ENCODE data around the gene EFHD2.
"Not testable (repeated sequence)": the region's sequence is repeated elsewhere in the genome, so short reads cannot be mapped to it uniquely, and the experiment has no call there.

Gene EFHD2

GRCh38 chr1:15409388-15410222, at the start of gene EFHD2:
EFHD2 (plus strand) TSS chr1:15409888; CDS start chr1:15409972, 84 bp downstream.
- DNase-seq = peak; percentile 56 to 73

DNA sequence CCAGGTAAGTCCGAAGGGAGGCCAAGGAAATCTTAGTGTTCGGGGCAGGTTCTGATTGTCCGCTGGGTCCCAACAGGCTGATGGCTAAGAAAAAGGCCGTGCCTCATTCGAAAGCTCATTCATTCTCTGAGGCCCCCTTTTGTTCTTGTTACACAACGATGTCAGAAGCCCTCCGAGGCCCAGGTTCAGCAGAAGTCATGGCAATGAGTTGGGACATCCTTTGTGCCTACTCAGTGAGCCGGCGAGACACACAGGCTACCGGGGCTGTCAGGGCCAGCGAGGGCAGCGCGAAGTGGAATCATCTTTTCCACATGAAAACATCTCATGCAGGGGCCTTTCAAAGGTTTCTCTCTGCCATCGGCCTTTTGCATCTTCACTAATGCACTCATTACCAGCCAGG, 49.0 kb upstream of the EFHD2 start:
- no peak for DNase-seq

GRCh38 chr1:15362096-15362736, 47.5 kb upstream of the EFHD2 start:
- no peak for DNase-seq

DNA sequence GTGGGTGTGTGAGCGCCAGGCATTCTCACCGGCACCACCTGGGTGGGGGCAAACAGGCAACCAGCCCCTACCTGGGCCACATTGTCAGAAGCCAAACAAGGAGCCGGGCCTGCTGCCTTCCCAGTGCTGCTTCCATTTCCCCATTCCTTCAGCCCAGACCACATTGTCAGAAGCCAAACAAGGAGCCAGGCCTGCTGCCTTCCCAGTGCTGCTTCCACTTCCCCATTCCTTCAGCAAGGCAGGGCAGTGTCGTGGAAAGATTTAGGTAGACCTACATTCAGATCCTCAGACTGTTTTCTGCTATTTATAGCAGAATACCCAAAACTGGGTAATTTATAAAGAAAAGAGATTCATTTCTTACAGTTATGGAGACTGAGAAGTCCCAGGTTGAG, 47.0 kb upstream of the EFHD2 start:
- DNase-seq = no peak

DNA sequence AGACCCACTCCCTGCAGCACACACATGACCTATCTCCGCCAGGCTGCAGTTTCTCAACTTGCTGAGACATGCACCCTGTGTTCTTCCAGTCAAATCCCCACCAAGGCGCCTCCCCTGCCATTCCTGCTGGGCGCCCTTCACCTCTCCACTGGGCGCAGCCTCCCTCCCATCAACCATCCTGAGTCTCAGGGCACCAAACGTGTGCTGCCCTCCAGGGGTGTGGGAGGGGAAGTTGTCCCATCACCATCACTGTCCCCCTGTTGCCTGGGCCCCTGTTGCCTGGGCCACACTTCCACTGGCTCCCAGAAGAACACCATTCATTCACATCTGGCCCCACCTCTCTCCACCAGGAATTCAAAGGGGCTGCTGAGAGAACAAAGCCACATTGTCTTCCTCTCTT, 44.9 kb upstream of the EFHD2 start:
- DNase-seq = no peak

DNA sequence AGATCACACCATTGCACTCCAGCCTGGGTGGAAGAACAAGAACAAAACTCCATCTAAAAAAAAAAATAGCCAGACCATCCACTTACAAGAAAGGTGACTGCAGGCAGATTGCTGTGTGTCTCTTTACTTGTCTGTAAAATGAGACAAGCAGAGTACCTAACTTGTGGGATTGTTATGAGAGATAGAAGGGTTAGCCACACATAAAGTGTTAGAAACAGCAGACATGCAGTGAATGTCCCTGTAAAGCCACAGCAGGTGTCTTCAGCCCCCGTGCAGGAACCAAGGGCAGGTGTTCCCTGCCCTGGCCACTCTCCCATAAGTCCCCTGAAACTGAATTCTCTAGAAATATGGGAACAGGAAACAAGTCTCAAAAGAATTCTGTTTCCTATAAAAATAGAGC, 40.8 kb upstream of the EFHD2 start:
- no peak for DNase-seq

DNA sequence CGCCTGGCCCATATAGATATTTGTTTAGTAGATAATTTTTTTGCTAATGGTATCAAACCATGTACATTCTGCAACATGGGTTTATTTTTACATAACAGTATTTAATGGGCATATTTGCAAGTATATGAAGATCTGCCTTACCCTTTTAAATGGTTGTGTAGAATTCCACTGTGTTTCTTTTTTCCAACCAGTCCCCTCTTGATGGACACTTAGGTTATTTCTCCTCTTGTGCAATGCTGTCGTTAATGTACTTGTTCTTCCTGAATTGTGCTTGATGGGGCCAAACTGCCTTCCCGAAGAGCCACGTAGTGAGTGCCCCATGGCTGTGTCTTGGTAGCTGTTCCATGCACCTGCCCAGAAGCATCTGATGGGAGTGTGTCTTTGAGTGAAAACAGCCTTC, 39.4 kb upstream of the EFHD2 start:
- no peak for DNase-seq

GRCh38 chr1:15370781-15371520, 38.7 kb upstream of the EFHD2 start:
- DNase-seq = no peak

DNA sequence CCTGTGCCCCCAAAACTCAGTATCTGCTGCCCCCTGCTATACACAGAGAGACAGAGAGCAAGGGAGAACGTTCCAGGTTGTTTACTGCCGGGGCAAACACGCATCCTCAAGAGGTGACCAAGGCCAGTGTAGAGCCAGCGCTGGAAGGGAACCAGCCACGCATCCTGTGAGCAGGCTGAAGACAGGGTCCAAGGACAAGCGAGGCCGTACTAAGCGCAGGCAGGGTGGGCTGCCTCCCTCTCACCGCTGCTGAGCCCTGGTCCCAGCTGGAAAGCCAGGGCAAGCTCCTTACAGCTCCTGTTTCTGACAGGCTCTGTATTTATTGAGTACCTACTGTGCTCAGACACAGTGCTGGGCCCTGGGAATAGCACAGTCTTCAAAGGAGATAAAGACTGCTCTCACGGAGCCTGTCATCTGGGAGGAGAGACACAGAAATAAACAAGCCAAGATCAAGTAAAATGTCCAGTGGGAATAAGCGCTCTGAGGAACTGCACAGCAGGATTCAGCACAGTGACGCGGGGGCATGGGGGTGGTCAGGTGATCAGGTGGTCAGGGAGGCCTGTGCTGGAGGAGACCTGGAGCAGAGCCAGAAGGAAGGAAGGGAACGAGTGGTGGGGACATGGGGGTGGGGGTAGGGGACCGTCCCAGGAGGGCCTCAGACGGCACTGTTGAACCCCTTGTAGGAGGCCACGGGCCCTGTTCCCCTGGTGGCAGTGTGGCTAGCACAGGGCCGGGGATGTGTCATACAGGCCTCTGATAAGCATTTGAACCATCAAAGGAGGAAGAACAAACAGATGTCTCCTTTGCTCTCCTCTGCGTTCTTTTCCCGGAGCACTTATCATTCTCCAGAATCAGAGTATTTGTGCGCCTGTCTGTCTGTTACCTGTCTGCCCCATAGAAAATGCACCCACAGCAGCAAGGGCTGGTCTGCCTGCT, 37.8 kb upstream of the EFHD2 start:
- DNase-seq = no peak

- DNase-seq = no peak
These were observed 31.0 kb upstream of the EFHD2 start for GRCh38 chr1:15378729-15379128.

DNA sequence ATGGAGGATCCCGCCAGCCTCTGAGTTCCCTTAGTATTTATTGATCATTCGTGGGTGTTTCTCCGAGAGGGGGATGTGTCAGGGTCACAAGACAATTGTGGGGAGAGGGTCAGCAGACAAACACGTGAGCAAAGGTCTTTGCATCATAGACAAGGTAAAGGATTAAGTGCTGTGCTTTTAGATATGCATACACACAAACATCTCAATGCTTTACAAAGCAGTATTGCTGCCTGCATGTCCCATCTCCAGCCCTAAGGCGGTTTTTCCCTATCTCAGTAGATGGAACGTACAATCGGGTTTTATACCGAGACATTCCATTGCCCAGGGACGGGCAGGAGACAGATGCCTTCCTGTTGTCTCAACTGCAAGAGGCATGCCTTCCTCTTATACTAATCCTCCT, 30.5 kb upstream of the EFHD2 start:
- not testable (repeated sequence) for DNase-seq

GRCh38 chr1:15380601-15381508, 28.8 kb upstream of the EFHD2 start:
- no peak for DNase-seq

GRCh38 chr1:15381805-15382204, 27.9 kb upstream of the EFHD2 start:
- DNase-seq = no peak

GRCh38 chr1:15382601-15383518, 26.8 kb upstream of the EFHD2 start:
- DNase-seq = no peak

DNA sequence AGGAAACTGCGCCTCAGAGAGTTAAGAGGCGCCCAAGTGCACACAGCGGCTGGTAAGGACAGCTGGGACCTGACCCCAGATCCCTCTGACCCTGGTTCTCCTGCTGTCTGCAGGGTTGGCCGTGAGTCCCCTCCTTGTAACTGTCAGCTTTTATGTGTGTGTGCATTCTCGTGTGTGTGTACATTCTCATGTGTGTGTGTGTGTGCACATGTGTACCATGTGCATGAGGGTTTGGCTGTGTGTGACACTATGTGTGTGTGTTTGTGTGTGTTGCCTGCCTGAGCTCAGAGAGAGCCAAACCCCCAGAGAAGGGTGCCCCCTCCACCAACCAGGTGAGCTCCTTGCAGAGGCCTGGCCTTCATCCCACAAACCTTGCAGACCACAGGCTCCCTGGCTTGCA, 25.9 kb upstream of the EFHD2 start:
- no peak for DNase-seq

GRCh38 chr1:15384301-15384901, 25.3 kb upstream of the EFHD2 start:
- DNase-seq = no peak

GRCh38 chr1:15385420-15385819, 24.3 kb upstream of the EFHD2 start:
- no peak for DNase-seq

- no peak for DNase-seq
These were observed 23.4 kb upstream of the EFHD2 start for GRCh38 chr1:15386164-15386749.

DNA sequence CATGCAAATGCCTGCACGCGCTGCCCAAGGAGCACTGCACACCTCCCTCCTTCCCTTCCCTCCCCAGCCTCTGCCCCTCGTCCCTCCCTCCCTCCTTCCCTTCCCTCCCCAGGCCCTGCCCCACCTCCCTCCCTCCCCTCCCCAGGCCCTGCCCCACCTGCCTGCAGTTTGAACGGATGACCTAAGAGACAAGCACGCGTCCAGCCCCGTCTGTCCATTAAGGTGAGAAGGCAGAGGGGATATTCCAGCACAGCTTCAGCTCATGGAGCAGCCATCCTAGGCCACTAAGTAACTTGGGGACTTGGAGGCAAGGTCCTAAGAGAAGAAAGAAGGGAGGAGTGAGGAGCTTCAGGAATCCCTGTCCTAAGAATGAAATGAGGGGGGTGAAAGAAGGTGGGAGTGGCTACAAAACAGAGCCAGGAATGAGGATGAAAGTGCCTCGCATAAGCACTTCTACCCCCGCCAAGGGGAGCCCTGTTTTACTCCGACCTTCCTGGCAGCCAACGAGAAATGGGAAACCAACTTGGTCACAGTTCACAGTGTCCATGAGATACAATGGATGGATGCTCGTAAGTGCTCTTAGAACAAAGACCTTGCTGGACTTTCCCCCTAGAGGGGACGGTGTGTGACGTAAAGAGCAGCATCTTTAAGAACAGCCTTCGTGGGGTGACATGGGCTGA, 21.3 kb upstream of the EFHD2 start:
- no peak for DNase-seq
